HL-60/S4 treated with retinoic acid at 250 ng/mL for 4 days and 3 days (cell line): ENCODE data around the gene RASL11A.
"Not testable (repeated sequence)": the region's sequence is repeated elsewhere in the genome, so short reads cannot be mapped to it uniquely, and the experiment has no call there.

Source experiments
- in situ Hi-C: fragments of 300-500 bp; cut with MboI; formaldehyde crosslinking; loops from 2 replicates; pipeline ENCODE4 v1.7.0; 2022; ENCODE audit warnings: low sequenced_read_pairs

RASL11A gene

GRCh38 chr13:27296496-27296895 lies 25.9 kb downstream of the RASL11A start:
- in situ Hi-C loops, result no loop called here

GRCh38 chr13:27298849-27299248 lies 28.2 kb downstream of the RASL11A start:
- in situ Hi-C loops, result no loop called here

GRCh38 chr13:27300406-27300805 lies 29.8 kb downstream of the RASL11A start:
- in situ Hi-C loops, result not testable (repeated sequence)

- in situ Hi-C loops, result no loop called here
Measured at GRCh38 chr13:27300941-27301586, 30.4 kb downstream of the RASL11A start.

- in situ Hi-C loops, result no loop called here
Measured at GRCh38 chr13:27302643-27303262, 32.1 kb downstream of the RASL11A start.

- in situ Hi-C loops, result no loop called here
Measured at GRCh38 chr13:27304099-27304498, 33.5 kb downstream of the RASL11A start.

GRCh38 chr13:27304611-27305010 lies 34.0 kb downstream of the RASL11A start:
- in situ Hi-C loops, result no loop called here

- in situ Hi-C loops, result no loop called here
Measured at GRCh38 chr13:27306364-27306763, 35.7 kb downstream of the RASL11A start.

- in situ Hi-C loops, result no loop called here
Measured at GRCh38 chr13:27308941-27309340, 38.3 kb downstream of the RASL11A start.

GRCh38 chr13:27309401-27309958 lies 38.9 kb downstream of the RASL11A start:
- in situ Hi-C loops, result no loop called here

GRCh38 chr13:27309967-27310598 lies 39.5 kb downstream of the RASL11A start:
- in situ Hi-C loops, result no loop called here

GRCh38 chr13:27310946-27311345 lies 40.3 kb downstream of the RASL11A start:
- in situ Hi-C loops, result no loop called here

GRCh38 chr13:27311518-27312210 lies 41.0 kb downstream of the RASL11A start:
- in situ Hi-C loops, result no loop called here

- in situ Hi-C loops, result no loop called here
Measured at GRCh38 chr13:27313770-27314169, 43.1 kb downstream of the RASL11A start.

- in situ Hi-C loops, result no loop called here
Measured at GRCh38 chr13:27319404-27319803, 48.8 kb downstream of the RASL11A start.

- in situ Hi-C loops, result no loop called here
Measured at GRCh38 chr13:27321468-27322431, 51.1 kb downstream of the RASL11A start.

- in situ Hi-C loops, result not testable (repeated sequence)
Measured at GRCh38 chr13:27322443-27322842, 51.8 kb downstream of the RASL11A start.
